WTC11 (cell line): ENCODE data around the gene RBM26. TPM values are rescaled to one million over a fixed set of nuclear protein-coding genes. Genes with fewer than 3 reads are reported as not detected.
A peak's percentile ranks its signal among the peaks of the same experiment; 100 is the strongest.
"Not testable (repeated sequence)": the region's sequence is repeated elsewhere in the genome, so short reads cannot be mapped to it uniquely, and the experiment has no call there.

Source experiments
- ATAC-seq: fragments of 200-7000 bp; cut with Tn5 transposase; 2 replicates; pipeline ENCODE4 v1.10.0; 2021; ENCODE audit warnings: mild to moderate bottlenecking, moderate library complexity
- CTCF ChIA-PET: fragments of 300-600 bp; sonication (Branson Sonifier 250); formaldehyde crosslinking; loops from one replicate; lab custom pipeline; 2021; ENCODE audit warnings: antibody characterized with exemption; lab: Charles Lee
- POLR2A ChIA-PET: fragments of 350-600 bp; sonication (Branson Sonifier 250); formaldehyde crosslinking; loops from one replicate; lab custom pipeline; 2021; ENCODE audit warnings: antibody characterized with exemption; lab: Charles Lee
- DNase-seq: peaks from one replicate; pipeline ENCODE4 v3.0.0; 2021; ENCODE audit warnings: low spot score
- H3K27ac Mint-ChIP-seq: 2 replicates; pipeline ENCODE4 v1.8.0; 2021; ENCODE audit warnings: mixed read lengths
- H3K27me3 Mint-ChIP-seq: 2 replicates; pipeline ENCODE4 v1.8.0; 2021; ENCODE audit warnings: low read depth, mild to moderate bottlenecking, moderate library complexity, mixed read lengths
- H3K36me3 Mint-ChIP-seq: 2 replicates; pipeline ENCODE4 v1.8.0; 2021; ENCODE audit warnings: mixed read lengths
- H3K4me1 Mint-ChIP-seq: 2 replicates; pipeline ENCODE4 v1.8.0; 2022; ENCODE audit warnings: mixed read lengths
- H3K4me3 Mint-ChIP-seq: 2 replicates; pipeline ENCODE4 v1.8.0; 2021; ENCODE audit warnings: mild to moderate bottlenecking, moderate library complexity, mixed read lengths
- H3K9me3 Mint-ChIP-seq: 2 replicates; pipeline ENCODE4 v1.8.0; 2021; ENCODE audit warnings: mixed read lengths
- AFF4 ChIP-seq: sonication (generic); formaldehyde crosslinking; IDR thresholded peaks from 2 replicates; pipeline ENCODE4 v1.8.1; 2023; ENCODE audit warnings: mild to moderate bottlenecking, missing genetic modification reagents, borderline replicate concordance
- ATF2 ChIP-seq: sonication (generic); formaldehyde crosslinking; IDR thresholded peaks from 2 replicates; pipeline ENCODE4 v1.8.1; 2022; ENCODE audit warnings: low read depth, missing genetic modification reagents, borderline replicate concordance
- CREM ChIP-seq: sonication (generic); formaldehyde crosslinking; IDR thresholded peaks from 2 replicates; pipeline ENCODE4 v1.8.1; 2022; ENCODE audit warnings: mild to moderate bottlenecking, missing genetic modification reagents, moderate library complexity
- EMX1 ChIP-seq: fragments of 250-450 bp; sonication (Bioruptor Pico); IDR thresholded peaks from 2 replicates; pipeline ENCODE4 v1.8.0; 2021; ENCODE audit warnings: mild to moderate bottlenecking
- FOXJ3 ChIP-seq: sonication (generic); formaldehyde crosslinking; IDR thresholded peaks from 2 replicates; pipeline ENCODE4 v1.9.0; 2021; ENCODE audit warnings: missing genetic modification reagents, mild to moderate bottlenecking, borderline replicate concordance
- FOXP4 ChIP-seq: sonication (generic); formaldehyde crosslinking; IDR thresholded peaks from 2 replicates; pipeline ENCODE4 v1.8.0; 2022; ENCODE audit warnings: mild to moderate bottlenecking, missing genetic modification reagents
- HMGA2 ChIP-seq: fragments of 250-450 bp; sonication (Bioruptor Pico); IDR thresholded peaks from 2 replicates; pipeline ENCODE4 v1.4.0; 2021; ENCODE audit warnings: mild to moderate bottlenecking, moderate library complexity
- HMGXB4 ChIP-seq: sonication (generic); formaldehyde crosslinking; IDR thresholded peaks from 2 replicates; pipeline ENCODE4 v1.8.1; 2023; ENCODE audit warnings: mild to moderate bottlenecking, moderate library complexity, missing genetic modification reagents
- IRF2 ChIP-seq: sonication (generic); formaldehyde crosslinking; IDR thresholded peaks from 2 replicates; pipeline ENCODE4 v1.8.0; 2022; ENCODE audit warnings: low read depth, missing genetic modification reagents, borderline replicate concordance
- JUN ChIP-seq: sonication (generic); formaldehyde crosslinking; IDR thresholded peaks from 2 replicates; pipeline ENCODE4 v1.8.0; 2023; ENCODE audit warnings: mild to moderate bottlenecking, missing genetic modification reagents
- NFATC4 ChIP-seq: fragments of 250-450 bp; sonication (Bioruptor Pico); IDR thresholded peaks from 2 replicates; pipeline ENCODE4 v1.9.0; 2021; ENCODE audit warnings: mild to moderate bottlenecking
- NR3C1 ChIP-seq: sonication (generic); formaldehyde crosslinking; conservative IDR thresholded peaks from 2 replicates; pipeline ENCODE4 v1.8.1; 2023; ENCODE audit warnings: low read depth, mild to moderate bottlenecking, missing genetic modification reagents
- PRRX2 ChIP-seq: fragments of 250-450 bp; sonication (Bioruptor Pico); IDR thresholded peaks from 2 replicates; pipeline ENCODE4 v1.8.0; 2021; ENCODE audit warnings: mild to moderate bottlenecking
- RORB ChIP-seq: fragments of 250-450 bp; sonication (Bioruptor Pico); IDR thresholded peaks from 2 replicates; pipeline ENCODE4 v1.9.0; 2021; ENCODE audit warnings: mild to moderate bottlenecking
- SMAD4 ChIP-seq: sonication (generic); formaldehyde crosslinking; IDR thresholded peaks from 2 replicates; pipeline ENCODE4 v1.8.0; 2022; ENCODE audit warnings: mild to moderate bottlenecking, missing genetic modification reagents
- STAT6 ChIP-seq: sonication (generic); formaldehyde crosslinking; conservative IDR thresholded peaks from 2 replicates; pipeline ENCODE4 v1.8.1; 2023; ENCODE audit warnings: mild to moderate bottlenecking, low read depth, missing genetic modification reagents, moderate library complexity
- USF2 ChIP-seq: sonication (generic); formaldehyde crosslinking; IDR thresholded peaks from 2 replicates; pipeline ENCODE4 v1.8.1; 2023; ENCODE audit warnings: mild to moderate bottlenecking, missing genetic modification reagents, moderate library complexity
- ZBTB21 ChIP-seq: sonication (generic); formaldehyde crosslinking; IDR thresholded peaks from 2 replicates; pipeline ENCODE4 v1.8.1; 2023; ENCODE audit warnings: mild to moderate bottlenecking, missing genetic modification reagents, borderline replicate concordance
- ZMAT4 ChIP-seq: fragments of 250-450 bp; sonication (Bioruptor Pico); IDR thresholded peaks from 2 replicates; pipeline ENCODE4 v1.9.0; 2021; ENCODE audit warnings: mild to moderate bottlenecking
- ZNF138 ChIP-seq: sonication (generic); formaldehyde crosslinking; conservative IDR thresholded peaks from 2 replicates; pipeline ENCODE4 v1.8.1; 2022; ENCODE audit warnings: mild to moderate bottlenecking, moderate library complexity, missing genetic modification reagents
- ZNF232 ChIP-seq: sonication (generic); formaldehyde crosslinking; IDR thresholded peaks from 2 replicates; pipeline ENCODE4 v1.8.0; 2022; ENCODE audit warnings: mild to moderate bottlenecking, missing genetic modification reagents
- ZNF396 ChIP-seq: fragments of 250-450 bp; sonication (Bioruptor Pico); IDR thresholded peaks from 2 replicates; pipeline ENCODE4 v1.8.0; 2021; ENCODE audit warnings: mild to moderate bottlenecking, moderate library complexity, borderline replicate concordance
- ZNF416 ChIP-seq: fragments of 250-450 bp; sonication (Bioruptor Pico); IDR thresholded peaks from 2 replicates; pipeline ENCODE4 v1.9.0; 2021; ENCODE audit warnings: mild to moderate bottlenecking, inconsistent platforms
- total RNA-seq: library from RNA; stranded (reverse); gene quantifications from 3 replicates; pipeline ENCODE4 v1.2.3, GENCODE V29; 2021

The RBM26 gene
- total RNA-seq, 1 experiment from 2014 or later, result 64.1 TPM

- TF ChIP-seq NR3C1 (0 out of 2 replicates have a peak, but pooled peaks have one; percentile 49), NFATC4 (CRISPR knock-in tag) (no peak), PRRX2 (no peak), AFF4 (CRISPR knock-in tag) (no peak), FOXJ3 (CRISPR knock-in tag) (no peak), ZNF416 (CRISPR knock-in tag) (no peak), ZBTB21 (CRISPR knock-in tag) (peak; percentile 77; the same call in 1 of the 2 replicates), HMGA2 (CRISPR knock-in tag) (no peak), SMAD4 (CRISPR knock-in tag) (no peak), ZNF232 (CRISPR knock-in tag) (peak; percentile 90; the same call in 1 of the 2 replicates), CREM (CRISPR knock-in tag) (no peak), FOXP4 (CRISPR knock-in tag) (peak; percentile 77; the same call in 1 of the 2 replicates), HMGXB4 (no peak), RORB (CRISPR knock-in tag) (no peak), ZNF138 (CRISPR knock-in tag) (0 out of 2 replicates have a peak, but pooled peaks have one; percentile 55), USF2 (peak; percentile 15; the same call in 1 of the 2 replicates), IRF2 (CRISPR knock-in tag) (no peak), ZNF396 (CRISPR knock-in tag) (no peak), EMX1 (CRISPR knock-in tag) (no peak), STAT6 (CRISPR knock-in tag) (peak; percentile 75; the same call in 1 of the 2 replicates), JUN (no peak), ATF2 (no peak), ZMAT4 (no peak)
Observed at GRCh38 chr13:79281339-79281747, 124.7 kb downstream of the RBM26 start (continued).

- Mint-ChIP-seq H3K9me3 (peaks cover 27% of the 10 kb centered on the region), H3K36me3 (peaks cover 28% of the 10 kb centered on the region)
- H3K4me3 Mint-ChIP-seq, POLR2A ChIA-PET, CTCF ChIA-PET, H3K27ac Mint-ChIP-seq, H3K4me1 Mint-ChIP-seq, DNase-seq, H3K27me3 Mint-ChIP-seq: not testable (repeated sequence)
- ATAC-seq, result peak; percentile 38
Observed at GRCh38 chr13:79279735-79280134, 126.3 kb downstream of the RBM26 start.
